K562 (cell line): Measurements from ENCODE around the gene CHCHD6. TPM values are rescaled to one million over a fixed set of nuclear protein-coding genes. Genes with fewer than 3 reads are reported as not detected.

ENCODE experiments used
- ATAC-seq: fragments of 200-7000 bp; cut with Tn5 transposase; 3 replicates; pipeline ENCODE4 v1.9.1; 2020; ENCODE audit warnings: moderate library complexity
- BruUV-seq: library from RNA; stranded (reverse); fragments of 400-500 nt; replicated peaks from 2 replicates; lab custom pipeline; 2021; lab: Mats Ljungman, UMichigan
- CTCF ChIA-PET: fragments of 300-600 bp; formaldehyde crosslinking; extraction: SDS; loops from one replicate; lab custom pipeline; 2021; ENCODE audit warnings: low intra/inter-chr PET ratio; lab: Yijun Ruan, JAX
- POLR2A ChIA-PET: fragments of 300-600, 350-650 bp; sonication (Branson Sonifier 250); formaldehyde crosslinking; extraction: SDS; loops from one replicate; lab custom pipeline; 2021; ENCODE audit warnings: antibody characterized with exemption, inconsistent platforms; lab: Yijun Ruan, JAX
- DNase-seq, 4 experiments: peaks; one replicate each; pipeline versions ENCODE4 v3.0.0 to v3.0.0-alpha.2; 2011 to 2018; ENCODE audit warnings: low spot score in 3 of 4, mixed read lengths in 3 of 4; ENCODE audit errors: extremely low read depth in 1 of 4
- FAIRE-seq: peaks from 2 replicates; lab custom pipeline; 2011; peaks lifted over from hg19 to GRCh38; lab: Jason Lieb, UNC
- H2AFZ ChIP-seq: 2 replicates; pipeline ENCODE4 v1.6.0; 2011; ENCODE audit warnings: low read depth, low read length, control low read depth, inconsistent platforms
- H3K27ac ChIP-seq: fragments of 200-600 bp; 3 replicates; pipeline ENCODE4 v1.8.0; 2011; ENCODE audit warnings: low read depth, mild to moderate bottlenecking, control low read depth, inconsistent platforms, low read length, moderate library complexity, mixed read lengths; ENCODE audit errors: extremely low read depth
- H3K27me3 ChIP-seq, 2 experiments: fragments of 300-600 bp in 1 of 2; 2 replicates in 1 of 2; 3 replicates in 1 of 2; pipeline versions ENCODE4 v1.6.0 to v1.8.0; 2011; ENCODE audit warnings: inconsistent platforms in 2 of 2, low read length in 2 of 2, mild to moderate bottlenecking in 1 of 2, mixed read lengths in 1 of 2, moderate library complexity in 1 of 2; ENCODE audit not compliant: control insufficient read depth in 2 of 2, insufficient read depth in 2 of 2
- H3K36me3 ChIP-seq: fragments of 300-600 bp; 3 replicates; pipeline ENCODE4 v1.8.0; 2011; ENCODE audit warnings: mild to moderate bottlenecking, low read length, inconsistent platforms; ENCODE audit not compliant: control insufficient read depth, insufficient read depth
- H3K4me1 ChIP-seq, 2 experiments: fragments of 200-600 bp in 1 of 2; replicated peaks in 1 of 2; 2 replicates in 1 of 2; 3 replicates in 1 of 2; pipeline versions ENCODE4 v1.5.1 to v1.8.0; 2011; ENCODE audit warnings: inconsistent platforms in 2 of 2, low read length in 2 of 2, mild to moderate bottlenecking in 1 of 2, mixed read lengths in 1 of 2, moderate library complexity in 1 of 2; ENCODE audit not compliant: control insufficient read depth in 2 of 2, insufficient read depth in 2 of 2
- H3K4me2 ChIP-seq: 2 replicates; pipeline ENCODE4 v1.6.1; 2011; ENCODE audit warnings: low read length, control low read depth, inconsistent platforms, mixed read lengths; ENCODE audit not compliant: insufficient read depth
- H3K4me3 ChIP-seq: fragments of 200-600 bp; sonication (generic), shearing (Covaris generic); 2 replicates; pipeline ENCODE4 v1.5.1; 2016; ENCODE audit warnings: control low read depth, inconsistent platforms
- H3K79me2 ChIP-seq: fragments of 200-600 bp; 3 replicates; pipeline ENCODE4 v1.8.0; 2011; ENCODE audit warnings: low read length, inconsistent platforms; ENCODE audit not compliant: control insufficient read depth, insufficient read depth
- H3K9ac ChIP-seq, 2 experiments: 2 replicates each; pipeline versions ENCODE4 v1.6.0 to v1.6.1; 2011; ENCODE audit warnings: low read depth in 2 of 2, low read length in 2 of 2, control low read depth in 1 of 2, inconsistent platforms in 1 of 2, mild to moderate bottlenecking in 1 of 2, mixed read lengths in 1 of 2; ENCODE audit not compliant: insufficient read depth in 1 of 2
- H3K9me1 ChIP-seq: one replicate; pipeline ENCODE4 v1.6.0; 2011; ENCODE audit warnings: inconsistent platforms, mild to moderate bottlenecking, low read length, moderate library complexity; ENCODE audit not compliant: control insufficient read depth, insufficient read depth
- H3K9me3 ChIP-seq: replicated peaks from 2 replicates; pipeline ENCODE4 v1.5.1; 2011; ENCODE audit warnings: low read depth, low read length, inconsistent platforms; ENCODE audit not compliant: control insufficient read depth, insufficient read depth
- H4K20me1 ChIP-seq: replicated peaks from 2 replicates; pipeline ENCODE4 v1.6.1; 2011; ENCODE audit warnings: low read length, inconsistent platforms, mixed read lengths; ENCODE audit not compliant: control insufficient read depth, insufficient read depth
- AFF1 ChIP-seq, 2 experiments: fragments of 450-650 bp; IDR thresholded peaks; 2 replicates each; pipeline ENCODE4 v1.6.1; 2018; ENCODE audit warnings: mild to moderate bottlenecking in 2 of 2, low read depth in 1 of 2; ENCODE audit not compliant: partially characterized antibody in 2 of 2
- HDAC3 ChIP-seq: fragments of 450-650 bp; IDR thresholded peaks from 2 replicates; pipeline ENCODE4 v1.6.1; 2018; ENCODE audit warnings: borderline replicate concordance, mild to moderate bottlenecking, moderate library complexity; ENCODE audit not compliant: partially characterized antibody
- WGBS: fragments of 100-300 bp; shearing (Covaris generic); methylation state at CpG from one replicate; pipeline ENCODE4 v1.1.6; 2016; ENCODE audit warnings: low coverage, mixed read lengths; ENCODE audit not compliant: insufficient coverage; ENCODE audit errors: missing lambda C conversion rate; 5-methylcytosine and 5-hydroxymethylcytosine counted together
- in situ Hi-C: fragments of 300-500 bp; cut with MboI; formaldehyde crosslinking; loops from 4 replicates; pipeline ENCODE4 v1.15.0; 2018; ENCODE audit warnings: inconsistent platforms, mixed read lengths
- intact Hi-C: fragments of 100-400 bp; cut with micrococcal nuclease; formaldehyde crosslinking; loops from 2 replicates; pipeline ENCODE4 v1.14.2; 2022
- polyA plus RNA-seq, 8 experiments: library from polyadenylated mRNA; depleted of rRNA in 4 of 8; stranded (reverse) in 5 of 8; unstranded in 3 of 8; fragments of >200 nt; fragmentation: Nextera tagmentation in 2 of 8; fragmentation: Illumina TruSeq in 1 of 8; extraction: Ambion mirVana in 2 of 8; extraction: Trizol in 1 of 8; gene quantifications; 2 replicates each; pipeline versions ENCODE4 v1.2.1 to v1.2.3, GENCODE V29; 2011 to 2014; ENCODE audit warnings: inconsistent platforms in 1 of 8, missing spikeins in 1 of 8
- total RNA-seq, 7 experiments: library from RNA; depleted of rRNA in 6 of 7; stranded (reverse); fragments of >200 nt in 6 of 7; fragmentation: Illumina TruSeq in 2 of 7; extraction: Trizol in 2 of 7; gene quantifications; 2 replicates each; pipeline versions ENCODE4 v1.2.1 to v1.2.3, GENCODE V29; 2011 to 2021; ENCODE audit warnings: low replicate concordance in 1 of 7

CHCHD6 gene
- total and polyA plus RNA-seq, 9 of the 15 experiments (the other 6 are each of a cell fraction or from before 2014, with no cell fraction given), result 4.6 to 18.6 (median 10.9) TPM

DNA sequence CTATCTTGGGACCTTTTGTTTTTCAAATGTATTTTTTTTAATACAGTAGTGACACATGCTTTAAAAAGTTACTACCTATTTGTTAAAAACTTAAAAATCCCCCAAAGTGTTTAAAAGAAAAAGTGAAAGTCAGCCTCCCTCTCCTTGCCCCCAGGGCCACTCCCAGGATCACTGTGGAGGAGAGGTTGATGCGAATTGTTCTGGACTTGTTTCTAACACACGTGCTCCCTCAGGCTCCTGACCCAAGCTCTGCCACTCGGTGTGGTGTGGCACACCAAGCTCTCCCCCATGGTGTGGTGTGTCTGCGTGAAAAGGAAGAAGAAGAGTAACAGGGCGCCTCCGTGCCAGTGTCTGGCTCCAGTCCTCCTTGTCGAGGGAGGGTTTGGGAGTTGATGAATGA, 93.5 kb downstream of the CHCHD6 start:
- FAIRE-seq (no peak), DNase-seq (no peak), ATAC-seq (no peak)
- no peaks in the 10 kb centered on the region for H3K27me3 ChIP-seq
- H3K9me1 ChIP-seq, result no peaks in the 10 kb centered on the region
- ChIA-PET CTCF (no interaction called here), POLR2A (no interaction called here)
- no peaks in the 10 kb centered on the region; a peak in 1 of 5 replicates for H3K4me1 ChIP-seq
- BruUV-seq, result no TSS peak
- intact Hi-C loops, result no loop called here
- no peak overlapping the region for H2AFZ ChIP-seq
- H3K79me2 ChIP-seq, result no peaks in the 10 kb centered on the region
- H3K27ac ChIP-seq, result no peak overlapping the region
- H3K9me3 ChIP-seq, result no peaks in the 10 kb centered on the region
- no peaks in the 10 kb centered on the region; the same call in 2 of the 3 replicates for H3K36me3 ChIP-seq
- no peak overlapping the region for H3K4me2 ChIP-seq
- TF ChIP-seq HDAC3, result no peak
- TF ChIP-seq AFF1 (IDR thresholded peaks at IDR 0.05; ENCODE audit: low read depth in 1 of 2, partially characterized antibody in 2 of 2), result no peak
- no peak overlapping the region for H3K9ac ChIP-seq
- WGBS, result 75% methylated on average over 2 of the region's 7 CpGs
- H3K4me3 ChIP-seq, result no peak overlapping the region
- in situ Hi-C loops, result no loop called here
- no peaks in the 10 kb centered on the region for H4K20me1 ChIP-seq
